Neutrophil (primary cell): Measurements from ENCODE around the gene HSPA12B.

Source experiments
- H3K27ac ChIP-seq: fragments of 200-600 bp; sonication (generic); 2 replicates; pipeline ENCODE4 v1.5.1; 2016; ENCODE audit warnings: mild to moderate bottlenecking, moderate library complexity
- H3K27me3 ChIP-seq: fragments of 200-600 bp; sonication (generic); 2 replicates; pipeline ENCODE4 v1.6.0; 2016; ENCODE audit warnings: mild to moderate bottlenecking
- H3K36me3 ChIP-seq: fragments of 200-600 bp; sonication (generic); 2 replicates; pipeline ENCODE4 v1.5.1; 2017
- H3K4me1 ChIP-seq, 2 experiments: fragments of 200-600 bp in 1 of 2; sonication (generic) in 1 of 2; 1 replicate in 1 of 2; 2 replicates in 1 of 2; pipeline versions ENCODE4 v1.5.1 to v1.6.1; 2013 to 2016; ENCODE audit warnings: low read depth in 1 of 2, low read length in 1 of 2, mild to moderate bottlenecking in 1 of 2, moderate library complexity in 1 of 2; ENCODE audit not compliant: control insufficient read depth in 1 of 2, insufficient read depth in 1 of 2
- H3K4me3 ChIP-seq, 2 experiments: fragments of 200-600 bp in 1 of 2; sonication (generic) in 1 of 2; 1 replicate in 1 of 2; 2 replicates in 1 of 2; pipeline ENCODE4 v1.5.1; 2013 to 2016; ENCODE audit warnings: low read depth in 1 of 2, low read length in 1 of 2, mild to moderate bottlenecking in 1 of 2, moderate library complexity in 1 of 2
- H3K9me3 ChIP-seq: fragments of 200-600 bp; sonication (generic); 2 replicates; pipeline ENCODE4 v1.5.1; 2016
- CTCF ChIP-seq: fragments of 200-600 bp; sonication (generic); IDR thresholded peaks from 2 replicates; pipeline ENCODE4 v1.5.1; 2016; ENCODE audit warnings: antibody characterized with exemption

HSPA12B gene

DNA sequence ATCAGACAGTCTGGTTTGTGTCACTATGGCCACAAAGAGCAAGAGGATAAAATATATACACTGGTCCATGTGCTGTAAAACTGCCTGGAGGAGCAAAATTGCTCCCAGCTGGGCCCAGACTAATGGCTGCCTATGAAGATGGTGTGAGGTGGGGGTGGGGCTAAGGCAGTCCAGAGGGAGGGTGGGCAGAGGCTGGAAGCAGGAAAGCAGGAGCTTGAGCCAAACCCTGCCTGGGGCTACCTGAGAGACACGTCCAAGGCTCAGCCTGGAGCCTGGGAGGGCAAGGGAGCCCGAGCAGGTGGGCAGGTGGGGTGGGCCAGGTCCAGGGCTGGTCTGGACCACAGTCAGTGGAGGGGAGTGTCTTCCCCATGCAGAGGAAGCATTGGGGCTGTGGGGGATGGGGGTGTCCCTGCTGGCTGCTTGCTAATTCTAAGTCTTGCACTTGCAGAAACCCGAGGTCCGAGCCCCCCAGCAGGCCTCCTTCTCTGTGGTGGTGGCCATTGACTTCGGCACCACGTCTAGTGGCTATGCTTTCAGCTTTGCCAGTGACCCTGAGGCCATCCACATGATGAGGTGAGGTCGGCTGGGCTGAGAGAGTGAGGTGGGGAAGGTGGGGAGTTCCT, 9.5 kb downstream of the HSPA12B start:
- no peaks in the 10 kb centered on the region for H3K36me3 ChIP-seq
- peaks cover 22% of the 10 kb centered on the region for H3K27me3 ChIP-seq
- no peak overlapping the region for H3K27ac ChIP-seq
- H3K4me3 ChIP-seq = no peak overlapping the region
- no peak for TF ChIP-seq CTCF
- H3K4me1 ChIP-seq = peaks cover 8% of the 10 kb centered on the region in 2 experiments
- H3K9me3 ChIP-seq = no peaks in the 10 kb centered on the region

- H3K27ac ChIP-seq = no peak overlapping the region
- H3K4me1 ChIP-seq = peaks cover 8% of the 10 kb centered on the region in 2 experiments
- no peak overlapping the region for H3K4me3 ChIP-seq
- H3K36me3 ChIP-seq = no peaks in the 10 kb centered on the region
- H3K27me3 ChIP-seq = peaks cover 27% of the 10 kb centered on the region
- H3K9me3 ChIP-seq = no peaks in the 10 kb centered on the region
- no peak for TF ChIP-seq CTCF
These were observed 10.8 kb downstream of the HSPA12B start for GRCh38 chr20:3743251-3743650.

DNA sequence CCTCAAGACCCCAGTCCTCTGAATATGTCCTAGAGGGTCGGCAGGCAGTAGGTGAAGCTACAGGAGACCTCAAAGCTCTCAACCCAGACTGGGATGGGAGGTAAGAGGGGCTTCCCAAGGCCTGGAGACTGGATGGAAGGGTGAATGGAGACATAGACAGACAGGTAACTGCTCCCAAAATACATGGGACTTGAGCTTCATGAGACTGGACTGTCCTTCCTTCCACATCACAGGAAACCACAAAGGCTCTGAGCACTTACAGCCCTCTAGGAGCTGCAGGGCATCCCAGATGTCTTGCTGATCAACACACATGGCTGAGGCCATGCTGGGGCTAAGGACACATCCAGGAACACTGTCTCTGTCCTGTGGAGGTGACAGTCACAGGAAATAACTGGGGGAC, 11.6 kb downstream of the HSPA12B start:
- no peaks in the 10 kb centered on the region for H3K36me3 ChIP-seq
- no peak for TF ChIP-seq CTCF
- no peak overlapping the region for H3K27ac ChIP-seq
- H3K4me1 ChIP-seq = peaks cover 8% of the 10 kb centered on the region in 2 experiments
- no peak overlapping the region for H3K4me3 ChIP-seq
- H3K27me3 ChIP-seq = peaks cover 27% of the 10 kb centered on the region
- H3K9me3 ChIP-seq = no peaks in the 10 kb centered on the region

GRCh38 chr20:3744806-3745685, 12.6 kb downstream of the HSPA12B start:
- H3K4me3 ChIP-seq = peak overlapping the region; percentile 15 to 28
- H3K36me3 ChIP-seq = no peaks in the 10 kb centered on the region
- no peaks in the 10 kb centered on the region for H3K9me3 ChIP-seq
- TF ChIP-seq CTCF = no peak
- H3K27ac ChIP-seq = no peak overlapping the region
- peaks cover 27% of the 10 kb centered on the region for H3K27me3 ChIP-seq
- H3K4me1 ChIP-seq = peaks cover 8% of the 10 kb centered on the region in 2 experiments

DNA sequence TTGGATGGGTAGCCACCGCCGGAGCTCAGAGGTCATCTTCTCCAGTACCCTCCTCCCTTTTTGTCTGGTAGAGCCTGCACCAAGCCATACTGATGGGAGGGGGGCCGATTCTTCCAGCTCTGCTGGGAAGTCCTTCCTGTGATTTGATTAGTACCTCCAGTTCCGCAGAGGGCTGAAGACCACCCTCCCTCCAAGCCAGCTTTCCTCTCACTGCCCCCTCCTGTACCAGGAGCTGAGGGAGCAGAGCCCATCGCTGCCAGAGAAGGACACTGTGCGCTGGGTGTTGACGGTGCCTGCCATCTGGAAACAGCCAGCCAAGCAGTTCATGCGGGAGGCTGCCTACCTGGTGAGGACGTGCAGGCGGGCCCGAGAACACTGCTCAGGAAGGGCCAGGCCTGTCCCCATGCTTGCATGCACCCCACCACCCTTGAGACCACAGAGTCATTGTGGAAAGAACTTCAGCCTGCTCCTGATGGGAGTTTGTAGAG, 13.2 kb downstream of the HSPA12B start:
- Histone ChIP-seq H3K4me3 (no peak overlapping the region), H3K4me1 (peaks cover 8% of the 10 kb centered on the region in 2 experiments), H3K27me3 (peaks cover 27% of the 10 kb centered on the region), H3K27ac (no peak overlapping the region), H3K36me3 (peaks cover 2% of the 10 kb centered on the region), H3K9me3 (no peaks in the 10 kb centered on the region)
- no peak for TF ChIP-seq CTCF
